HEK293T (cell line): ENCODE results near the gene BMP2K.

Experiments used
- ARNT ChIP-seq: fragments of 450-650 bp; IDR thresholded peaks from 2 replicates; pipeline ENCODE4 v1.6.1; 2017; ENCODE audit warnings: mild to moderate bottlenecking
- CTBP1 ChIP-seq: fragments of 450-650 bp; IDR thresholded peaks from 2 replicates; pipeline ENCODE4 v1.6.1; 2016; ENCODE audit warnings: borderline replicate concordance
- ELF4 ChIP-seq: fragments of 450-650 bp; IDR thresholded peaks from 2 replicates; pipeline ENCODE4 v1.6.1; 2017; ENCODE audit warnings: antibody characterized with exemption
- FOXM1 ChIP-seq: fragments of 450-650 bp; IDR thresholded peaks from 2 replicates; pipeline ENCODE4 v1.6.1; 2017; ENCODE audit warnings: mild to moderate bottlenecking, borderline replicate concordance
- L3MBTL2 ChIP-seq: fragments of 450-650 bp; conservative IDR thresholded peaks from 2 replicates; pipeline ENCODE4 v1.6.1; 2016; ENCODE audit warnings: mild to moderate bottlenecking
- LEF1 ChIP-seq: fragments of 450-650 bp; IDR thresholded peaks from 2 replicates; pipeline ENCODE4 v1.6.1; 2017; ENCODE audit warnings: mild to moderate bottlenecking, borderline replicate concordance
- NFRKB ChIP-seq: fragments of 450-650 bp; IDR thresholded peaks from 2 replicates; pipeline ENCODE4 v1.6.1; 2016; ENCODE audit warnings: mild to moderate bottlenecking, moderate library complexity
- SP1 ChIP-seq: fragments of 450-650 bp; IDR thresholded peaks from 2 replicates; pipeline ENCODE4 v1.6.1; 2017
- SUZ12 ChIP-seq: fragments of 450-650 bp; IDR thresholded peaks from 2 replicates; pipeline ENCODE4 v1.6.1; 2016; ENCODE audit warnings: mild to moderate bottlenecking
- TARDBP ChIP-seq: fragments of 450-650 bp; IDR thresholded peaks from 2 replicates; pipeline ENCODE4 v1.6.1; 2016

- TF ChIP-seq ARNT (no peak), LEF1 (no peak), TARDBP (no peak), SP1 (no peak), ELF4 (no peak), SUZ12 (no peak), FOXM1 (no peak), NFRKB (no peak), L3MBTL2 (no peak), CTBP1 (no peak)
These were observed 3.1 kb downstream of the BMP2K start for GRCh38 chr4:78779280-78779679.
